ENCODE measurements around the gene PNKD.

GRCh38 chr2:218371983-218372350, 101.6 kb downstream of the PNKD start:
- TF ChIP-seq, protein P1, sequence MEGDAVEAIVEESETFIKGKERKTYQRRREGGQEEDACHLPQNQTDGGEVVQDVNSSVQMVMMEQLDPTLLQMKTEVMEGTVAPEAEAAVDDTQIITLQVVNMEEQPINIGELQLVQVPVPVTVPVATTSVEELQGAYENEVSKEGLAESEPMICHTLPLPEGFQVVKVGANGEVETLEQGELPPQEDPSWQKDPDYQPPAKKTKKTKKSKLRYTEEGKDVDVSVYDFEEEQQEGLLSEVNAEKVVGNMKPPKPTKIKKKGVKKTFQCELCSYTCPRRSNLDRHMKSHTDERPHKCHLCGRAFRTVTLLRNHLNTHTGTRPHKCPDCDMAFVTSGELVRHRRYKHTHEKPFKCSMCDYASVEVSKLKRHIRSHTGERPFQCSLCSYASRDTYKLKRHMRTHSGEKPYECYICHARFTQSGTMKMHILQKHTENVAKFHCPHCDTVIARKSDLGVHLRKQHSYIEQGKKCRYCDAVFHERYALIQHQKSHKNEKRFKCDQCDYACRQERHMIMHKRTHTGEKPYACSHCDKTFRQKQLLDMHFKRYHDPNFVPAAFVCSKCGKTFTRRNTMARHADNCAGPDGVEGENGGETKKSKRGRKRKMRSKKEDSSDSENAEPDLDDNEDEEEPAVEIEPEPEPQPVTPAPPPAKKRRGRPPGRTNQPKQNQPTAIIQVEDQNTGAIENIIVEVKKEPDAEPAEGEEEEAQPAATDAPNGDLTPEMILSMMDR (IDR thresholded peaks at IDR 0.05): no peak
- TF ChIP-seq POLR2AphosphoS5 (IDR thresholded peaks at IDR 0.05): no peak
- TF ChIP-seq POLR2A (IDR thresholded peaks at IDR 0.05; ENCODE audit: low read depth): no peak
- no peak for TF ChIP-seq EP300 (IDR thresholded peaks at IDR 0.05)

Data from esophagus muscularis mucosa (tissue), 4 donors.